WTC11 (cell line): ENCODE data around the gene MAS1. TPM values are rescaled to one million over a fixed set of nuclear protein-coding genes. Genes with fewer than 3 reads are reported as not detected.

Source experiments
- ATAC-seq: fragments of 200-7000 bp; cut with Tn5 transposase; 2 replicates; pipeline ENCODE4 v1.10.0; 2021; ENCODE audit warnings: mild to moderate bottlenecking, moderate library complexity
- CTCF ChIA-PET: fragments of 300-600 bp; sonication (Branson Sonifier 250); formaldehyde crosslinking; loops from one replicate; lab custom pipeline; 2021; ENCODE audit warnings: antibody characterized with exemption; lab: Charles Lee
- POLR2A ChIA-PET: fragments of 350-600 bp; sonication (Branson Sonifier 250); formaldehyde crosslinking; loops from one replicate; lab custom pipeline; 2021; ENCODE audit warnings: antibody characterized with exemption; lab: Charles Lee
- DNase-seq: peaks from one replicate; pipeline ENCODE4 v3.0.0; 2021; ENCODE audit warnings: low spot score
- H3K27ac Mint-ChIP-seq: 2 replicates; pipeline ENCODE4 v1.8.0; 2021; ENCODE audit warnings: mixed read lengths
- H3K27me3 Mint-ChIP-seq: 2 replicates; pipeline ENCODE4 v1.8.0; 2021; ENCODE audit warnings: low read depth, mild to moderate bottlenecking, moderate library complexity, mixed read lengths
- H3K36me3 Mint-ChIP-seq: 2 replicates; pipeline ENCODE4 v1.8.0; 2021; ENCODE audit warnings: mixed read lengths
- H3K4me1 Mint-ChIP-seq: 2 replicates; pipeline ENCODE4 v1.8.0; 2022; ENCODE audit warnings: mixed read lengths
- H3K4me3 Mint-ChIP-seq: 2 replicates; pipeline ENCODE4 v1.8.0; 2021; ENCODE audit warnings: mild to moderate bottlenecking, moderate library complexity, mixed read lengths
- H3K9me3 Mint-ChIP-seq: 2 replicates; pipeline ENCODE4 v1.8.0; 2021; ENCODE audit warnings: mixed read lengths
- CBFB ChIP-seq: sonication (generic); formaldehyde crosslinking; IDR thresholded peaks from 2 replicates; pipeline ENCODE4 v1.8.1; 2022; ENCODE audit warnings: mild to moderate bottlenecking, low read depth, missing genetic modification reagents
- IRF2 ChIP-seq: sonication (generic); formaldehyde crosslinking; IDR thresholded peaks from 2 replicates; pipeline ENCODE4 v1.8.0; 2022; ENCODE audit warnings: low read depth, missing genetic modification reagents, borderline replicate concordance
- NFYB ChIP-seq: sonication (generic); formaldehyde crosslinking; conservative IDR thresholded peaks from 2 replicates; pipeline ENCODE4 v1.8.0; 2022; ENCODE audit warnings: low read depth, missing genetic modification reagents
- SOX15 ChIP-seq: fragments of 250-450 bp; sonication (Bioruptor Pico); IDR thresholded peaks from 2 replicates; pipeline ENCODE4 v1.9.0; 2021; ENCODE audit warnings: mild to moderate bottlenecking
- TCF7 ChIP-seq: sonication (generic); formaldehyde crosslinking; IDR thresholded peaks from 2 replicates; pipeline ENCODE4 v1.8.0; 2022; ENCODE audit warnings: mild to moderate bottlenecking, low read depth, missing genetic modification reagents, moderate library complexity
- TEAD4 ChIP-seq: sonication (generic); formaldehyde crosslinking; IDR thresholded peaks from 2 replicates; pipeline ENCODE4 v1.8.0; 2022; ENCODE audit warnings: mild to moderate bottlenecking, missing genetic modification reagents
- ZNF263 ChIP-seq: sonication (generic); formaldehyde crosslinking; IDR thresholded peaks from 2 replicates; pipeline ENCODE4 v1.8.1; 2022; ENCODE audit warnings: low read depth, mild to moderate bottlenecking, moderate library complexity, missing genetic modification reagents
- ZNF423 ChIP-seq: fragments of 250-450 bp; sonication (Bioruptor Pico); IDR thresholded peaks from 2 replicates; pipeline ENCODE4 v2.1.2; 2022; ENCODE audit warnings: mild to moderate bottlenecking, moderate library complexity
- total RNA-seq: library from RNA; stranded (reverse); gene quantifications from 3 replicates; pipeline ENCODE4 v1.2.3, GENCODE V29; 2021
- TF ChIP-seq, protein P1 (sequence below): sonication (generic); formaldehyde crosslinking; IDR thresholded peaks from 2 replicates; pipeline ENCODE4 v1.8.0; 2023; ENCODE audit warnings: mild to moderate bottlenecking, missing genetic modification reagents
- TF ChIP-seq, protein P2 (sequence below): sonication (generic); formaldehyde crosslinking; IDR thresholded peaks from 2 replicates; pipeline ENCODE4 v1.8.0; 2022; ENCODE audit warnings: mild to moderate bottlenecking, missing genetic modification reagents
- TF ChIP-seq, protein P3 (sequence below): sonication (generic); formaldehyde crosslinking; IDR thresholded peaks from 2 replicates; pipeline ENCODE4 v1.8.1; 2022; ENCODE audit warnings: low read depth, missing genetic modification reagents, borderline replicate concordance
- TF ChIP-seq, protein P4 (sequence below): sonication (generic); formaldehyde crosslinking; IDR thresholded peaks from 2 replicates; pipeline ENCODE4 v1.8.0; 2022; ENCODE audit warnings: mild to moderate bottlenecking, missing genetic modification reagents

The MAS1 gene
- total RNA-seq, 1 experiment from 2014 or later, result 0.68 TPM

DNA sequence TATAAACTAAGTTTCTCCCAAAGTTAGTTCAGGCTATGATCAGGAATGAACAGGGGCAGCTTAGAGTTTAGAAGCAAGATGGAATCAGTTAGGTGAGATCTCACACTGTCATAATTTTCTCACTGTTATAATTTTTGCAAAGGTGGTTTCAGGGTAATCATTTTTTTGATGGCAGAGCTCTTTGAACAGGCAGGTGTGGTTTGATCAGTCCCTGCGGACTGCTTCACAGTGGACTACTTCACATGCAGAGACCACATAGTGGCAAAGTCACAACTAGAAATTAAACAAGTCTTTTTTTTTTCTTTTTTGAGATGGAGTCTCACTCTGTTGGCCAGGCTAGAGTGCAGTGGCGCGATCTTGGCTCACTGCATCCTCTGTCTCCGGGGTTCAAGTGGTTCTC lies 6.8 kb downstream of the MAS1 start (continued):
- TF ChIP-seq, protein P1, sequence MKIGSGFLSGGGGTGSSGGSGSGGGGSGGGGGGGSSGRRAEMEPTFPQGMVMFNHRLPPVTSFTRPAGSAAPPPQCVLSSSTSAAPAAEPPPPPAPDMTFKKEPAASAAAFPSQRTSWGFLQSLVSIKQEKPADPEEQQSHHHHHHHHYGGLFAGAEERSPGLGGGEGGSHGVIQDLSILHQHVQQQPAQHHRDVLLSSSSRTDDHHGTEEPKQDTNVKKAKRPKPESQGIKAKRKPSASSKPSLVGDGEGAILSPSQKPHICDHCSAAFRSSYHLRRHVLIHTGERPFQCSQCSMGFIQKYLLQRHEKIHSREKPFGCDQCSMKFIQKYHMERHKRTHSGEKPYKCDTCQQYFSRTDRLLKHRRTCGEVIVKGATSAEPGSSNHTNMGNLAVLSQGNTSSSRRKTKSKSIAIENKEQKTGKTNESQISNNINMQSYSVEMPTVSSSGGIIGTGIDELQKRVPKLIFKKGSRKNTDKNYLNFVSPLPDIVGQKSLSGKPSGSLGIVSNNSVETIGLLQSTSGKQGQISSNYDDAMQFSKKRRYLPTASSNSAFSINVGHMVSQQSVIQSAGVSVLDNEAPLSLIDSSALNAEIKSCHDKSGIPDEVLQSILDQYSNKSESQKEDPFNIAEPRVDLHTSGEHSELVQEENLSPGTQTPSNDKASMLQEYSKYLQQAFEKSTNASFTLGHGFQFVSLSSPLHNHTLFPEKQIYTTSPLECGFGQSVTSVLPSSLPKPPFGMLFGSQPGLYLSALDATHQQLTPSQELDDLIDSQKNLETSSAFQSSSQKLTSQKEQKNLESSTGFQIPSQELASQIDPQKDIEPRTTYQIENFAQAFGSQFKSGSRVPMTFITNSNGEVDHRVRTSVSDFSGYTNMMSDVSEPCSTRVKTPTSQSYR (CRISPR knock-in tag), result no peak
- no peak for TF ChIP-seq CBFB (CRISPR knock-in tag)

DNA sequence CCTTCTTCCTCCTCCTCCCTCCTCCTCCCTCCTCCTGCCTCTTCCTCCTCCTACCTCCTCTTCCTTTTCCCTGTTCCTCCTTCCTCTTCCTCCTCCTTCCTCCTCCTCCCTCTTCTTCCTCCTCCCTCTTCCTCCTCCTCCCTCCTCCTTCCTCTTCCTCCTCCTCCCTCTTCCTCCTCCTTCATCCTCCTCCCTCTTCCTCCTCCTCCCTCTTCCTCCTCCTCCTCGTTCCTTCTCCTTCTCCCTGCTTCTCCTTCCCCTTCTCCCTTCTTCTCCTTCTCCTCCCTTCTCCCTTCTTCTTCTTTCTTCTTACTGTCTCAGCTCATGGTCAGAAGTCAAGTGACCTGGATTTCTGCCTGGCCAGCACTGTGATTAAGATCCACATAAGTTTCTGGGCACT lies 7.7 kb downstream of the MAS1 start:
- peaks cover 5% of the 10 kb centered on the region; the same call in 1 of the 2 replicates for H3K9me3 Mint-ChIP-seq
- H3K27ac Mint-ChIP-seq, result no peak overlapping the region
- H3K4me3 Mint-ChIP-seq, result no peak overlapping the region
- H3K4me1 Mint-ChIP-seq, result no peaks in the 10 kb centered on the region
- TF ChIP-seq TCF7 (CRISPR knock-in tag) (no peak), ZNF263 (CRISPR knock-in tag) (0 out of 2 replicates have a peak, but pooled peaks have one; percentile 36), ZNF423 (no peak)
- TF ChIP-seq, protein P2, sequence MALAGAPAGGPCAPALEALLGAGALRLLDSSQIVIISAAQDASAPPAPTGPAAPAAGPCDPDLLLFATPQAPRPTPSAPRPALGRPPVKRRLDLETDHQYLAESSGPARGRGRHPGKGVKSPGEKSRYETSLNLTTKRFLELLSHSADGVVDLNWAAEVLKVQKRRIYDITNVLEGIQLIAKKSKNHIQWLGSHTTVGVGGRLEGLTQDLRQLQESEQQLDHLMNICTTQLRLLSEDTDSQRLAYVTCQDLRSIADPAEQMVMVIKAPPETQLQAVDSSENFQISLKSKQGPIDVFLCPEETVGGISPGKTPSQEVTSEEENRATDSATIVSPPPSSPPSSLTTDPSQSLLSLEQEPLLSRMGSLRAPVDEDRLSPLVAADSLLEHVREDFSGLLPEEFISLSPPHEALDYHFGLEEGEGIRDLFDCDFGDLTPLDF, result no peak
- TF ChIP-seq, protein P3, sequence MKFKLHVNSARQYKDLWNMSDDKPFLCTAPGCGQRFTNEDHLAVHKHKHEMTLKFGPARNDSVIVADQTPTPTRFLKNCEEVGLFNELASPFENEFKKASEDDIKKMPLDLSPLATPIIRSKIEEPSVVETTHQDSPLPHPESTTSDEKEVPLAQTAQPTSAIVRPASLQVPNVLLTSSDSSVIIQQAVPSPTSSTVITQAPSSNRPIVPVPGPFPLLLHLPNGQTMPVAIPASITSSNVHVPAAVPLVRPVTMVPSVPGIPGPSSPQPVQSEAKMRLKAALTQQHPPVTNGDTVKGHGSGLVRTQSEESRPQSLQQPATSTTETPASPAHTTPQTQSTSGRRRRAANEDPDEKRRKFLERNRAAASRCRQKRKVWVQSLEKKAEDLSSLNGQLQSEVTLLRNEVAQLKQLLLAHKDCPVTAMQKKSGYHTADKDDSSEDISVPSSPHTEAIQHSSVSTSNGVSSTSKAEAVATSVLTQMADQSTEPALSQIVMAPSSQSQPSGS (CRISPR knock-in tag), result no peak
- DNase-seq (no peak), ATAC-seq (no peak)
- no peaks in the 10 kb centered on the region; the same call in 1 of the 2 replicates for H3K27me3 Mint-ChIP-seq
- no peaks in the 10 kb centered on the region for H3K36me3 Mint-ChIP-seq
- POLR2A ChIA-PET, result no interaction called here
- CTCF ChIA-PET, result no interaction called here

DNA sequence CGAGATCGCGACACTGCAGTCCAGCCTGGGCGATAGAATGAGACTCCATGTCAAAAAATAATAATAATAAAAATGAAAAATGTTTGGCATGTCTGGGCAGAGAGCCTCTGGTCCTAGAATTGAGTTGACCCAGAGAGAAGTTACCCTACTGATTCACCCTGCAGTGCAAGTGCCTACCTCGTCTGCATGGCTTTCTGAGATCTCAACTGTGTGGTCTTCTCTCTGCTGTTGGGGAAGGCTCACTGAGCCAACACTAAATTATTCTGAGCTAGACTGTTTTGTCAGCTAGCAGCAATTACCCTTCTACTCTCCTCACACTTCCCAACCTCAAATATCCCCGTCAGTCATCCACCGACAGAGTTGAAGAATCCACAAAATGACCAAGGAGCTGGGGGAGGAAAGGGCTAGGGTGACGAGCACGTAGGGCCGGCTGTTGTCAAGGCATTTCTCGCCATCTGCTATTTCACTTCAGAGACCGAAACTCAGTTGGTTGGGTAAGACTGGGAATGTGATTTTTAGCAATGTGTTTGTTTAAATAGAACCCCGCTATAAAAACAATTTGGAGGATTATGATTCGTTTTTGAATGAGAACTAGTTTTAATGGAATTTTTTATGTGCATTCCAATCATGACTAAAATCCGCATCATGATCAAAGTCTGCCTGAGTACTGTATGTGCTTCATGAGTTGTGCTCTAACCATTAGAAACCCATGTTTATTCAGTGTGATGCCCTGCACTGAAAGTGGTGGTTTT lies 9.4 kb downstream of the MAS1 start:
- POLR2A ChIA-PET, result no interaction called here
- H3K4me3 Mint-ChIP-seq, result no peak overlapping the region
- no peak for ATAC-seq

More for the DNA sequence above, 9.4 kb downstream of the MAS1 start:
- Mint-ChIP-seq H3K27ac (no peak overlapping the region), H3K36me3 (no peaks in the 10 kb centered on the region), H3K9me3 (peaks cover 5% of the 10 kb centered on the region; the same call in 1 of the 2 replicates), H3K27me3 (no peaks in the 10 kb centered on the region; the same call in 1 of the 2 replicates), H3K4me1 (no peaks in the 10 kb centered on the region)
- no peak for TF ChIP-seq SOX15 (CRISPR knock-in tag)
- TF ChIP-seq, protein P4, sequence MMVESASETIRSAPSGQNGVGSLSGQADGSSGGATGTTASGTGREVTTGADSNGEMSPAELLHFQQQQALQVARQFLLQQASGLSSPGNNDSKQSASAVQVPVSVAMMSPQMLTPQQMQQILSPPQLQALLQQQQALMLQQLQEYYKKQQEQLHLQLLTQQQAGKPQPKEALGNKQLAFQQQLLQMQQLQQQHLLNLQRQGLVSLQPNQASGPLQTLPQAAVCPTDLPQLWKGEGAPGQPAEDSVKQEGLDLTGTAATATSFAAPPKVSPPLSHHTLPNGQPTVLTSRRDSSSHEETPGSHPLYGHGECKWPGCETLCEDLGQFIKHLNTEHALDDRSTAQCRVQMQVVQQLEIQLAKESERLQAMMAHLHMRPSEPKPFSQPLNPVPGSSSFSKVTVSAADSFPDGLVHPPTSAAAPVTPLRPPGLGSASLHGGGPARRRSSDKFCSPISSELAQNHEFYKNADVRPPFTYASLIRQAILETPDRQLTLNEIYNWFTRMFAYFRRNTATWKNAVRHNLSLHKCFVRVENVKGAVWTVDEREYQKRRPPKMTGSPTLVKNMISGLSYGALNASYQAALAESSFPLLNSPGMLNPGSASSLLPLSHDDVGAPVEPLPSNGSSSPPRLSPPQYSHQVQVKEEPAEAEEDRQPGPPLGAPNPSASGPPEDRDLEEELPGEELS (CRISPR knock-in tag), result no peak
- TF ChIP-seq, protein P1 (CRISPR knock-in tag), result no peak
- TF ChIP-seq IRF2, result no peak
- TF ChIP-seq ZNF423, result no peak
- no peak for TF ChIP-seq TEAD4 (CRISPR knock-in tag)
- TF ChIP-seq NFYB (CRISPR knock-in tag), result no peak
- DNase-seq, result no peak
- CTCF ChIA-PET, result no interaction called here
